Activated effector memory CD4-positive, alpha-beta T cell treated with anti-CD3 and anti-CD28 coated beads, Interleukin-2, amount 50 U/mL, for 16 hours (primary cell): Measurements from ENCODE around the gene SWI5.
"Not testable (repeated sequence)": the region's sequence is repeated elsewhere in the genome, so short reads cannot be mapped to it uniquely, and the experiment has no call there.

ENCODE experiments used
- DNase-seq: peaks from one replicate; pipeline ENCODE4 v3.0.0-alpha.2; 2020

The SWI5 gene

DNA sequence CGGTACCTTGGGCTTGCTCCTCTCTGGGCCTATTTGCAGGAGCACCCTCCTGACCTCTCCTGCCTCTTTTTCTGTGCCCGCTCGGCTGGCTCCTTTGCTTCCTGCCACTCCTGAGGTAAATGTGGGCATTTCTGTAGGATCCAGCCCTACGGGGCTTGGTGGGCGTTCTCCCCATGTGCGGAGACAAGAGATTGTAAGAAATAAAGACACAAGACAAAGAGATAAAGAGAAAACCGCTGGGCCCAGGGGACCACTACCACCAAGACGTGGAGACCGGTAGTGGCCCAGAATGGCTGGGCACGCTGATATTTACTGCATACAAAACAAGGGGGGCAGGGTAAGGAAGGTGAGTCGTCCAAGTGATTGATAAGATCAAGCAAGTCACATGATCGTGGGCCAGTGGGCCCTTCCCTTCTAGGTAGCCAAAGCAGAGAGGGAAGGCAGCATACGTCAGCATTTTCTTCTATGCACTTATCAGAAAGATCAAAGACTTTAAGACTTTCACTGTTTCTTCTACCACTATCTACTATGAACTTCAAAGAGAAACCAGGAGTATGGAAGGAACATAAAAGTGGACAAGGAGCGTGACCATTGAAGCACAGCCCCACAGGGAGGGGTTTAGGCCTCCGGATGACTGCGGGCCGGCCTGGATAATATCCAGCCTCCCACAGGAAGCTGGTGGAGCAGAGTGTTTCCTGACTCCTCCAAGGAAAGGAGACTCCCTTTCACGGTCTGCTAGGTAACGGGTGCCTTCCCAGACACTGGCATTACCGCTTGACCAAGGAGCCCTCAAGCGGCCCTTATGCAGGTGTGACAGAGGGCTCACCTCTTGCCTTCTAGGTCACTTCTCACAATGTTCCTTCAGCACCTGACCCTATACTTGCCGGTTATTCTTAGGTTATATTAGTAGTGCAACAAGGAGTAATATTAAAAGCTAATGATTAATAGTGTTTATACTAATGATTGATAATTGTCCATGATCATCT lies 3.3 kb downstream of the SWI5 start:
- DNase-seq, result not testable (repeated sequence)

DNA sequence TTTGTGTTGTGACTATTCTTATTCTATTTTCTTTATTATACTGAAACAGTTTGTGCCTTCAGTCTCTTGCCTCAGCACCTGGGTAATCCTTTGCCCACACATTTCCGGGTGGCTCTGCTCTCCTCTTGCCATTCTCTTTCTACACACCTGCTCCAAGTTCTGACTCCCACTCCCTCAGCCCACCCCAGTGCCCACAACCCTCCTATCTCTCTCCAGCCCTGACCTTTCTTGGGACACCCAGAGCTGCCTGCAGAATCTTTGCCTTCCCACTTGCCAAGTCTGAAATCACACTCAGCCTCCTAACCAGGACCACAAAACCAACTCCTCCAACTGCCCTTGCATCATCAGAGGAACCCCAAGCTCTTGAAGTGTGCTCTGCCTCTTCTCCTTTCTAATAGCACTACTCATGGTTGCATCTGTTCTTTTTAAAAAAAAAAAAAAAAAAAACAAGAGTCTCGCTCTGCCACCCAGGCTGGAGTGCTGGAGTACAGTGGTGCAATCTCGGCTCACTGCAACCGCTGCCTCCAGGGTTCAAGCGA lies 4.1 kb downstream of the SWI5 start:
- DNase-seq, result no peak

DNA sequence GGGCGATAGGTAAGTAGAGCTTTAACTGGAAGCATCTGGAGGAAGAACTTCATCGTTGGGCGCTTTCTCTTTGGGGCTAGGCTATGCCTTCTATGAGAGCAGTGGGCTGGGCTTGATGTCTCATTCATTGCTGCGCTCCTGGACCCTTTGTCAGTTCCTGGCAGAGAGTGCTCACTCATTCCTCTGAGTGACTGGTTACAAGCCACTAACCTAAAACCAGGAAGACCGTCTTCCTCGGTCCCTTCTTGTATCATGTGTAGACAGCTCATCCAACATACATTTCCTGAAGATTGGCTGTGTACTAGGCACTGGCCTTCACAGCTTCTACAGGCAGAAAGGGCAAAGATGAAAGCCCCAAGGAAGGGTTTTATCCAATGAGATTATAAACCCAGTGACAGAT lies 6.4 kb downstream of the SWI5 start:
- DNase-seq, result no peak

DNA sequence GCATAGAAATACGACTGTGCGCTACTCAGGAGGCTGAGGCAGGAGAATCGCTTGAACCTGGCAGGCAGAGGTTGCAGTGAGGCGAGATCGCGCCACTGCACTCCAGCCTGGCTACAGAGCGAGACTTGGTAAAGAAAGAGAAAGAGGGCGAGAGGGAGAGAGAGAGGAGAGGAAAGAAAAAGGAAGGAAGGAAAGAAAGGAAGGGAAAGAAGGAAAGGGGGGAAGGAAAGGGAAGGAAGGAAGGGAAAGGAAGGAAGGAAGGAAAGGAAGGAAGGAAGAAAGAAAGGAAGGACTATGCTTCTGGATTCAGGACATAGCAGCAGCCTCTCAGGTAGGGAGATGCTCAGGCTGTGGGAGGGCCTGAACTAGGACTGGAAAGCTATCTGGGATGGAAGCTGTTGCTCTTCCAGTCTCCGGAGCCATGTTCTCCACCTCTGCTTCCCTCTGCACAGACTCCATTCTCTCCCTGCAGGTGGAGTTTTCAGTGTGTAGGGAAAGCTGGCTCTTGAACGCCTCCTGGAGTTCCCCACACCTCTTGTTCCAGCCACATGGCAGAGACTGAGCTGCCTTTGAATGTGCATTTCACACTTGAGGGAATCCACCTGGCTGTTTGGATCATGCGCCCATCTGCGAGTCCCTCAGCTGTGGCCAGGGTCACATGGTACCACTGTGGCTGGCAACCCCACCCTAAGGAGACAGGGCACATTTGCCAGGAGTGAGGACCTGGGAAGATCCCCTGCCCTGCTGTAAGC lies 9.1 kb downstream of the SWI5 start:
- no peak for DNase-seq

DNA sequence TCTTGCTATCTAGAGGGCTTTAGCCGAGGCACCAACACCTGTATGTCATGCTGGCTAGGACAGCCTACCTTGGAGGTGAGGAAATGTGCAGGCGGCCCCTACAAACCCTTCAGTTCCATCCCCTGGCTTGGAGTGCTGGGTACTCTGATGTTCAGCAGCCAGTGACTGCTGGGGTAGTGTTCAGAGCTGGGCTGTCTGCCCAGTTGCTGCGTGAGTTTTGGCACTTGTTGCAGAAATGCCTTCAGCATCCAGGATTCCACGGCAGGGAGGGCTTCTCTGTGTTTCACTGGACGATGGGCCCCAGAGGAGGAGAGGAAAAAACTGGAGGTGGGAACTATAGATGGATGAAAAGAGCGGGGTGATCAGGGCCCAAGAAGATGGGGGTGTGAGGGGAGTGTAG lies 10.4 kb downstream of the SWI5 start:
- no peak for DNase-seq

DNA sequence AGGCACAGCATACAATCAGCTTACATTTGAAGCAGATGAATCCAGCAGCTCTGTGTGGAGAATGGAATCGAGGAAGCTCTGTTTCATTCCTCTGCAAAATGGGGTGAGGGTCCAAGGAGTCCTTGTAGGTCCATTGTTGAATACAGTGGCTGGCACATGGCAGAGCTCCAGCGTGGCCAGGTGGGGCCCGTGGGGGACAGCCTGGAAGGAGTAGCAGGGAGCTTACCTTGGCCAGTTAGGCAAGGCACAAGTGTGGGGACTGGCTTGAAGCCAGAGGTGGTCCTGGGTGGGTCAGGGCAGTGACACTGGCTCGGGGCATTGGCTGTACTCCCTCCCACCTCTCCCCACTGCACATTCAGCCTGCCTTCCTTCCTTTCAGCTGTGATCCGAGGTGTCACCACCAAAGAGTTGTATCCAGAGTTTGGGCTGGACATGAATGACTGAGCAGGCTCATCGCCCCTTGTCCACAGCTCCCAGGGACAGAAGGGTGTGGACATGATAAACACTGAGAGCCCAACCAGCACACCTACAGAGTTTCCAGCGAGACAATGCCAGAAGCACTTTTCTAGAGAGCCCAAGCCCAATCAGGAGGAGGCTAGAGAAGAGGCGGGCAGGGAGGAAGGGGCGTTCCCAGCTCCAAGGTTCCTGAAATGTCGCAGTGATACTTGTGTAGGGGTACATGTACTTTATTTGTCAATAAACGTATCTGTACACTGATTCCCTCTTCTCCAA lies 12.4 kb downstream of the SWI5 start:
- DNase-seq, result no peak

DNA sequence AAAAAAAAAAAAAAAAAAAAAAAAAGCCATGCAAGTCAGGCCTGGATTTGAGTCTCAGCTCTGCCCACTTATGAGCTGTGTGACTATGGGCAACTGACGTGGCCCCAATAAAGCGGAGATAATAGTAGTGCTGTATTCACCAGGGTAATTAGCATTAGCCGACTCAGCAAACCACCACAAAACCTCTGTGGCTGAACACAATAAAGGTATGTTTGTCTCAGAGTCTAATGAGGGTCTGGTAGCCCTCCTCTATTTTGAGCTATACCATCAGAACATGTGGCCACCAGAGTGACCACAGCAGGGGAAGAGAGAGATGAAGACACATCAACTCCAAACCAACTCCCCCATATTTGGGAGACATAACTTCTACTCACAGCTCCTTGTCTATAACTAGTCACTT lies 15.9 kb downstream of the SWI5 start:
- DNase-seq, result no peak

DNA sequence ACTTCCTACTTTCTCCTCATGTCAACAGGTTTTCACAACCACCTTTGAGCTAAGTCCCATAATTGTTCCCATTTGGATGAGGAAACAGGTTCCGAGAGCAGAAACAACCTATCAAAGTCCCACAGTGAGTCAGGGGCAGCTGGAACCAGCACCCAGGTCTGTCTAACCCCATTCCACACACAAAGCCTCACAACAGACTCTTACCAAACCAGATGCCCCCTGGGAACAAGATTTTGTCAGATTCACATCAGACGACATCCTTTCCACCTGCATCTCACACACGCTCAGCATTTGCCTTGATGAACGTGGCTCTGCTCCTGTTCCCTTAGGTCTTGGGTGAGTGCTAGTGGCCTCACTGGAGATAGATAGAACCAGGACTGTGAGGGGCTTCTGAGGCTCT lies 17.0 kb downstream of the SWI5 start:
- DNase-seq, result no peak

DNA sequence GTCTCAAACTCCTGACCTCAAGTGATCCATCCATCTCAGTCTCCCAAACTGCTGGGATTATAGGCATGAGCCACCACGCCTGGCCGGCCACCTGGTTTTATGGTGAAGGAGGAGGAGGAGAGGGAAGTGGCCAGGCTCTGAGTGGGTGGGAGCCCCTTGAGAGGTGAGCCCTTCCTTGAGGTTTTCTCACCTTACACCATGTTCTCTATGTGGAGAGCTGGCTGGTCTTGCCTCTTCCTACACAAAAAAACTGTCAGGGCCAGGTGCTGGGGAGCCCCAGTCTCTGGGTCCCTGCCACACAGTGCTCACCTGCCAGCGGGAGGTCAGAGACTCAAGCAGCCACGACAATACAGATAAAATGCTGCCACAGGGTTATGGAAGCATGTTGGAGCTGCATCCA lies 18.1 kb downstream of the SWI5 start:
- no peak for DNase-seq

DNA sequence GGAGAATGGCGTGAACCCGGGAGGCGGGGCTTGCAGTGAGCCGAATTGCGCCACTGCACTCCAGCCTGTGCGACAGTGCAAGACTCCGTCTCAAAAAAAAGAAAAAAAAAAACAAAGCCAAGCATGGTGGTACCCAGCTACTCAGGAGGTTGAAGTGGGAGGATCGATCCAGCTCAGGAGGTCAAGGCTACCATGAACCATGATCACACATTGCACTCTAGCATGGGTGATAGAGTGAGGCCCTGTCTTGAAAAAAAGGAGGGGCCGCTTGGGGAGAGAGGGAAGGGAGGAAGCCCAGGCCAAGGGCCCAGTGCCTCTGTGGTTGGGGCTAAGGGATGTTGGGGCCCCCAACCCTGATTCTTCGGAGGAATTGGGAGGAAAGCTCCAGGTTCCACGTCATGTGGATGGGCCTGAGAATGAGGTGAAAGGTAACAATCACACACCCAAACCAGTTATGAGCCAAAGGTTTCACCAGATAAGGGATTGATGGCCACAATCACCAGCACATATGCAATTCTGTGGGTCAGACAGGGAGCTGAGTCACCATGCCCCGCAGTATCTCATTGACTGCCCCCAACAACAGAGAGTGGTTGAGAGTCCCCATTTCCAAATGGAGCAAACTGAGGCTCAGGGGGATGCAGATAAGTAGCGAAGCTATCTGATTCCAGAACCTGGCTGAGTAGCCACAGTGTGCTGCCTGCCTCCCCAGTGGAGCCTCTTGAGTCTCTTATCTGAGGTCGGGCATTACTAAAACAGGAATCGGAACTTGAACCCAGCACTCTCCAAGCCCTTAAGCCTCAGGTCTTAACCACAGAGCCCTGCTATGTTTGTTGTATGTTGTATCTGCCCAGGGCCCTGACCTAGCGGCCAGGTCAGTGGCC lies 20.5 kb downstream of the SWI5 start:
- DNase-seq, result no peak

DNA sequence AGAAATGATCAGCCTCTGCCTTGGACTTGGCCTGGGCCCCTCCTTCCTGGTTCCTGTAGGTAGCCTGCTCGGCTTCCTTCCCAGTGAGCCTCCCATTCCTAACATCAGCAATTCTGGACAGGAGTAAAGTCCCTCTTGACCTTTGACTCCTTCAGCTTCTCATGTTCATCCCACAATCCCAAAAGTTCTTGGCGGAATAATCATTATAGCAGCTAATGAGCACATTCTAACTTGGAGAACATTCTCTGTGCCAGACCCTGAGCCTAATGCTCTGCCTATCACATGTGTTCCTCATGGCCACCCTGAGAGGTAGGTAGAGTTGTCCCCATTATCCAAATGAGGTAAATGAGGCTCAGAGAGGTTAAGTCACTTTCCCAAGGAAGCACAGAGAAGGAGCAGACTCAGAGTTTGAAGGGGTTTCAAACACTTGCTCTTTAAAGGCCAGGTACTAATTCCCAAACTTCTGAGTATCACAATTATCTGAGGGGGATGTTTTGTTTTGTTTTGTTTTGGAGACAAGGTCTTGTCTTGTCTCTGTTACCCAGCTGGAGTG lies 21.2 kb downstream of the SWI5 start:
- DNase-seq, result no peak

DNA sequence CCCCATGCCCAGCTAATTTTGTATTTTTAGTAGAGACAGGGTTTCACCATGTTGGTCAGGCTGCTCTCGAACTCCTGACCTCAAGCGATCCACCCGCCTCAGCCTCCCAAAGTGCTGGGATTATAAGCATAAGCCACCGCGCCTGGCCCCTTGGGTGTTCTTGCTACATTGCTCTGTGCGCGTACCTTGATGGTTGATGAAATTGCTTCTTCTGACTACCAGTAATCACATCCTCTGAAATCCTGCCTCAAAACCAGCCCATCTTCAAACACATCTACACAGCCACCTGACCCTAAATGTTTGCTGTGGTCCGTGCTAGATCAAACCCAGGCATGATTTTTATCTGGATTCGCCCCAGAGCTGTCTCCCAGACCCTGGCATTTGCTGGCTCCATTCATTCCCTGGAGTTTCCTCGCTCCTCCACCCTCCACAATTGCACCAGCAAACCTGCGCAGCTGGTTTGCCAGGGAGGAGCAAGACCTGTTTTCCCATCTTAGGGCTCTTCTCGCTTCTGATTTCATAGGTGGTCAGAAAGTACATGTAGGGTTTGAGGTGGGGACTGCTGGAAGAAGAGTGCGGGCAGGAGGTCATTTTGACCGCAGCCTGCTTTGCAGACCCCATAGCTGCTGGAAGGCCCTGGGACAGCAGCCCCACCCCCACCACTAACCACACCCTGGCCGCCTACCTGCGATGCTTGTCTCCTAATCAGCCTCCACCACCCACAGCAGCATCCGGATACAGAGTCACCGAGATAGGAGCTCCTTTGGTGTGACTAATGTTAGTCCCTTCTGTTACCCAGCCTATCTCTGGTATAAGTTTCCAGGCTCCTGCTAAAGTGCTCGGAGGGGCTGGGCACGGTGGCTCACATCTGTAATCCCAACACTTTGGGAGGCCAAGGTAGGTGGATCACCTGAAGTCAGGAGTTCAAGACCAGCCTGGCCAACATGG lies 22.7 kb downstream of the SWI5 start:
- no peak for DNase-seq

DNA sequence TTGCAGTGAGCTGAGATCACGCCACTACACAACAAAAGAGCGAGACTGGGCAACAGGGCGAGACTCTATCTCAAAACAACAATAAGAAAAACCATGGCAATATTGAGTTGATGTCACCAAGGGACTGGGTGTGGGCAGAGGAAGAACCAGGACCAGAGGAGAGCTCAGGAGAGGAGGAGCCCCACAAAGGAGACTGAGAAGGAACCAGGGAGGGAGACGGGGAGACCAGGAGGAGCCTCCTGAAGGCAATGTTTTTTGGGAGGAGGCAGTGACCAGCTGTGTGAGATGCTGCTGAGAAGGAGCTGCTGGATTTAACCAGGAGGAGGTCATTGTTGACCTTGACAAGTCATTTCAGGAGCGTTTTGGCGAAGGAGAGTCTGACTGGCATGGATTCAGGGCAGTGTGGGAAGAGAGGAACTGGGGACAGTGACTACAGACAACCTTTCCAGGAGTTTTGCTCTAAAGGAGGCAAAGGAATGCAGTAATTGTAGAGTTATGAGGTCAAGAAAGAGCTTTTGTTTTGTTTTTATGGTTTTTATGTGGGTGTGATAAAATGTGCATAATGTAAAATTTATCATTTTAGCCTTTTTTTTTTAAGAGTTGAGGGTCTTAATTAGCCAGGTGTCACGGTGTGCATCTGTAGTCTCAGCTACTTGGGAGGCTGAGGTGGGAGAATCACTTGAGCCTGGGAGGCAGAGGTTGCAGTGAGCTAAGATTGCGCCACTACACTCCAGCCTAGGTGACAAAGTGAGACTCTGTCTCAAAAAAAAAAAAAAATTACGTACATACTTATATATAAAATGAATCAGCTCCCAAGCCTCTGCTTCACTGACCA lies 28.3 kb downstream of the SWI5 start:
- no peak for DNase-seq

DNA sequence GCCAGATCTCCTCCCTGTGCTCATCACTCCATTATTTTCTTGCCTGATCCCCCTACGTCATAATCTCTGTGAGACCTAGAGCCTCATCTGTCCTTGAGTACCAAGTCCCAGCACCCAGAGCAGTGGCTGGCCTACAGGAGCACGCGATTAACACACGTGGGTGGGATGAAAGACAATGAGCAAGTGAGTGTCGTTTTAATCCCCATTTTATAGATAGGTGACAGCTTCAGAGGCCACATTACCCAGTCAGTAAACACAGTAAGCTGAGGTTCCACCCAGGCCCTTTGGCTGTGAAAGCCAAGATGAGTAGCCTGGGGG lies 28.9 kb downstream of the SWI5 start:
- no peak for DNase-seq

DNA sequence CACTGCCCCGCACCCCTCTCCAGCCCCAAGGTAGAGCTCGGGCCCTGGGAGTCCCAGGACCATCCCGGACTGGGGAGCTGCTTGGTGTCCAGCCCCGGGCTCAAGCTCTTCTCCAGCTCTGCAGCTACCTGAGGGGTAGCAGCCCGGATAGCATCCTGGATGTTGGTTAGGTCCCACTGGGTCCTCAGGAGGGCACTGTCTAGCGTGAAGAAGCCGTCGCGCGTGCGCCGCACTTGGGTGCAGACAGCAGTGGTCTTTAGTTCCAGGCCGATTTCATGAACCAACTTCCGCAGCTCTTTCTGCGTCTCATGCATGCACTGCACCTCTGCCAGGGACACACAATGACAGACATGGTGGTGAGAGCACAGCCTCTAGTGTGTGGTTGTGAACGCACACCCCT lies 33.5 kb downstream of the SWI5 start:
- DNase-seq, result no peak

DNA sequence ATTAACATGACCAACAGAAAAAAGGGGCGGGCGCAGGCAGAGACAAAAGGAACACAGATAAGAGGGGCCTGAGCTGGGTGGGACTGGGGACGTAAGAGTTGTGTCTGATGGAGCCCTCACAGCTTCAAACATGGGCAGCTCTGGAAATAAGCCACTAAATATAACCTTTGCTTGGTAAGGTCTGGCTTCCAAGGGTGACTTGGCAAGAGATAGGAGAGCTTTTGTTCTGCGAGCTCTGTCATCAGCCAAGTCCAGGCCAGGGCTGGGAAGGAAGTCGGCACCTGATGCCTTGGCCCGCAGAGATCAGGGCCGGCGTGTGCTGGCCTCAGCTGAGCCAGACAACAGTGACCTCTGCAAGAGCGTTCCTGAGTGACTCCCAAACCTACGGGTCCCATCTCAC lies 34.4 kb downstream of the SWI5 start:
- no peak for DNase-seq

DNA sequence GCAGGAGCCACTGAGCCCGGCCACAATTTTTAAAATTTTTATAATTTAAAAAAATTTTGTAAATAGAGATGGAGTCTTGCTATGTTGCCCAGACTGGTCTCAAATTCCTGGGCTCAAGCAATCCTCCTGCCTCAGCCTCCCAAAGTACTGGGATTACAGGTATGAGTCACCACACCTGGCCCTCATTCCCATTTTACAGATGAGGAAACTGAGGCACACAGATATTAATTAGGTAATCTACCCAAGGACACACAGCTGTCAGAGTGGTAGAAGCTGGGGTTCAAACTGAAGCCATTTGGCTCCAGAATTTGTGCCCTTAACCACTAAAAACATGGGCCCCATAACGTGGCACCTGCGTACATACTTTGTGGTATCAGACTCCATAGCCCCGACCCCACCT lies 38.6 kb downstream of the SWI5 start:
- no peak for DNase-seq

DNA sequence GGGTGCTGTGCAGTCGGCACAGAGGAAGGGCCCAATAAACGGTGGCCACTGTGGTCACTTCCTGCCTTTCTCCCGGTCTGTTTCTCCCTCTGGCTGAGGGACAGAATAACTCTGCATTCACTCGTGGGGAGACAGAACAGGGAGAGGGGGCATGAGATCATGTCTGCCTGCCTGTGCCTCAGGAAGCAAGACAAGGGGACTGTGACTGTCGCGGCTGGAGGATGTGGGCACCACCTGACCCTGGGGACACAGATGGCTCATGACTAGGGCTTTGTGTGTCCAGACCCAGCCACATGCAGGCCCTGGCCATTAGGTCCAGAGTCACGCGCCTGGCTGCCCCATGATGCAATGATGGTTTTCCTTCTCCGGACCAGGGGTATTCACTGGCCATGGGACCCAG lies 40.3 kb downstream of the SWI5 start:
- DNase-seq, result no peak

DNA sequence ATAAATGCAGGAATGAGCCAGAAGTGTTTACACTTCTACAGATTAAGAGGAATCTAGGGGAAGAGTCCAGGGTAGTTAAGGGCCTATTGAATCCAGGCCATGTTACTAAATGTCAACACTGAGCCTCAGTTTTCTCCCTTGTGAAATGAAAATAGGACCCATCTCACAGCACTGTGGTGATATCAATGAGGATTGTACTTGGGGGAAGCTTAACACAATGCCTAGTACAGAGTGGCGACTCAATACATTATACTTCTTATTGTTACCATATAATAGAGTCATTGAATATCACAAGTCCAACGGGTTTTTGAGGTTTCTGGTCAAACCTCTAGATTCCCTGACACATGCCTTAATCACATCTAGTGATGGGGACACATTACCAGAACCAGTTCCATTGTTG lies 41.6 kb downstream of the SWI5 start:
- no peak for DNase-seq

DNA sequence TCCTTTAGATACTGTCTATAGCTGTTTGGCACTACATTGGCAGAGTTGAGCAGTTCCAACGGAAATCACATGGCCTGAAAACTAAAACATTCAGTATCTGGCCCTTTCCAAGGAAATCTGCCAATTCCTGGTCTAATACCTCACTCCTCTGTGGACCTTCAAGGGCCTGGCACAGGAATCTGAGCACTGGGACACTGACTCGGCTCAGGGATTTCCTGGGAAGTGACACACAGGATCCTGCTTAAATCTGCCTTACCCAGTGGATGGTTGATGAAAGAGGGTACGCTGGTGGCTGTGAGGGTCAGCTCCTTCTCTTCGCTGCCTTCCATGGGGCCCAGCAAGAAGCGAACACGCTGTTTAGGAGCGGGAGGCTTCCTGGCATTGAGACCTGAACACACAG lies 45.3 kb downstream of the SWI5 start:
- DNase-seq, result no peak
